Uterus (tissue), 4 donors: ENCODE measurements around the gene MEIS1. TPM values are rescaled to one million over a fixed set of nuclear protein-coding genes. Genes with fewer than 3 reads are reported as not detected.
A peak's percentile ranks its signal among the peaks of the same experiment; 100 is the strongest.

ENCODE experiments used
- DNase-seq, 2 donors: peaks; one replicate each; pipeline ENCODE4 v3.0.0-alpha.2; 2019 to 2020
- H3K27ac ChIP-seq, 2 donors: fragments of 200-600 bp; sonication (generic); 1 replicate in 1 of 2; 2 replicates in 1 of 2; pipeline ENCODE4 v1.5.1; 2016 to 2018
- H3K27me3 ChIP-seq, 2 donors: fragments of 200-600 bp; sonication (generic); one replicate each; pipeline ENCODE4 v1.5.1; 2018 to 2019; ENCODE audit warnings: control low read depth in 1 of 2
- H3K36me3 ChIP-seq, 2 donors: fragments of 200-600 bp; sonication (generic); one replicate each; pipeline ENCODE4 v1.5.1; 2019; ENCODE audit warnings: control low read depth in 1 of 2
- H3K4me1 ChIP-seq, 2 donors: fragments of 200-600 bp; sonication (generic); one replicate each; pipeline ENCODE4 v1.5.1; 2018 to 2019; ENCODE audit warnings: control low read depth in 1 of 2
- H3K4me3 ChIP-seq, 2 donors: fragments of 200-600 bp; sonication (generic); 1 replicate in 1 of 2; 2 replicates in 1 of 2; pipeline ENCODE4 v1.5.1; 2018 to 2019; ENCODE audit warnings: mild to moderate bottlenecking in 1 of 2
- H3K9me3 ChIP-seq, 2 donors: fragments of 200-600 bp; sonication (generic); one replicate each; pipeline ENCODE4 v1.5.1; 2019; ENCODE audit warnings: control low read depth in 1 of 2
- CTCF ChIP-seq, 4 experiments: fragments of 200-600 bp in 2 of 4; fragments of 450-650 bp in 2 of 4; sonication (generic) in 2 of 4; IDR thresholded peaks; one replicate each; pipeline ENCODE4 v1.5.1; 2016 to 2019; ENCODE audit warnings: antibody characterized with exemption in 4 of 4, mild to moderate bottlenecking in 2 of 4, moderate library complexity in 1 of 4
- POLR2A ChIP-seq, 2 donors: fragments of 450-650 bp; IDR thresholded peaks; one replicate each; pipeline ENCODE4 v1.6.1; 2016; ENCODE audit warnings: antibody characterized with exemption in 2 of 2, mild to moderate bottlenecking in 1 of 2, moderate library complexity in 1 of 2
- intact Hi-C: fragments of 100-400 bp; cut with DNase I; formaldehyde crosslinking; loops from one replicate; pipeline ENCODE4 v1.15.1; 2023; ENCODE audit warnings: low total_unique reads
- total RNA-seq, 4 donors: library from RNA; depleted of rRNA in 3 of 4; stranded (reverse); fragments of >200 nt in 3 of 4; gene quantifications; one replicate each; pipeline versions ENCODE4 v1.1.0 to v1.2.4, GENCODE V29; 2014 to 2023
- donor health status: DM: yes; HTN: yes; CAD: no.

Gene MEIS1
- total RNA-seq, 4 donors from 2014 or later: 110 to 418 (median 233) TPM

GRCh38 chr2:66539452-66539851 is 104.5 kb downstream of the MEIS1 start:
- H3K9me3 ChIP-seq: no peaks in the 10 kb centered on the region
- H3K27me3 ChIP-seq: no peaks in the 10 kb centered on the region
- no peaks in the 10 kb centered on the region for H3K36me3 ChIP-seq
- intact Hi-C loops: no loop called here
- H3K27ac ChIP-seq: peak overlapping the region; percentile 7 to 42
- DNase-seq: peak in 1 of 2 donors; percentile 37
- H3K4me1 ChIP-seq: peaks cover 13 to 16% of the 10 kb centered on the region in 2 donors
- no peak overlapping the region for H3K4me3 ChIP-seq
- no peak for TF ChIP-seq POLR2A (IDR thresholded peaks at IDR 0.05)
- TF ChIP-seq CTCF (IDR thresholded peaks at IDR 0.05): no peak

- no peak for DNase-seq
- Histone ChIP-seq H3K27me3 (no peaks in the 10 kb centered on the region), H3K9me3 (no peaks in the 10 kb centered on the region), H3K27ac (no peak overlapping the region), H3K4me1 (peaks cover 16 to 23% of the 10 kb centered on the region in 2 donors), H3K4me3 (no peak overlapping the region), H3K36me3 (no peaks in the 10 kb centered on the region)
- intact Hi-C loops: no loop called here
- TF ChIP-seq CTCF (IDR thresholded peaks at IDR 0.05) (no peak), POLR2A (IDR thresholded peaks at IDR 0.05) (no peak)
Observed at GRCh38 chr2:66541646-66542045, 106.7 kb downstream of the MEIS1 start.

GRCh38 chr2:66543257-66543767 is 108.4 kb downstream of the MEIS1 start:
- no peaks in the 10 kb centered on the region for H3K9me3 ChIP-seq
- intact Hi-C loops: no loop called here
- H3K4me3 ChIP-seq: no peak overlapping the region
- no peak for DNase-seq
- peaks cover 13 to 25% of the 10 kb centered on the region in 2 donors for H3K4me1 ChIP-seq
- no peaks in the 10 kb centered on the region for H3K36me3 ChIP-seq
- no peaks in the 10 kb centered on the region for H3K27me3 ChIP-seq
- TF ChIP-seq CTCF (IDR thresholded peaks at IDR 0.05) (no peak), POLR2A (IDR thresholded peaks at IDR 0.05) (no peak)
- no peak overlapping the region for H3K27ac ChIP-seq

GRCh38 chr2:66544258-66544657 is 109.3 kb downstream of the MEIS1 start:
- no peak for DNase-seq
- H3K9me3 ChIP-seq: no peaks in the 10 kb centered on the region
- H3K36me3 ChIP-seq: no peaks in the 10 kb centered on the region
- no peak overlapping the region for H3K4me3 ChIP-seq
- H3K27me3 ChIP-seq: no peaks in the 10 kb centered on the region
- TF ChIP-seq CTCF (IDR thresholded peaks at IDR 0.05) (no peak), POLR2A (IDR thresholded peaks at IDR 0.05) (no peak)
- no peak overlapping the region for H3K27ac ChIP-seq
- intact Hi-C loops: no loop called here
- peaks cover 13 to 26% of the 10 kb centered on the region in 2 donors for H3K4me1 ChIP-seq

- no peak overlapping the region for H3K27ac ChIP-seq
- intact Hi-C loops: no loop called here
- H3K4me1 ChIP-seq: peaks cover 13 to 17% of the 10 kb centered on the region in 2 donors
- no peaks in the 10 kb centered on the region for H3K9me3 ChIP-seq
- H3K27me3 ChIP-seq: no peaks in the 10 kb centered on the region
- H3K36me3 ChIP-seq: no peaks in the 10 kb centered on the region
- no peak overlapping the region for H3K4me3 ChIP-seq
- no peak for DNase-seq
- TF ChIP-seq POLR2A (IDR thresholded peaks at IDR 0.05) (no peak), CTCF (IDR thresholded peaks at IDR 0.05) (no peak)
Observed at GRCh38 chr2:66545258-66545657, 110.3 kb downstream of the MEIS1 start.
